ENCODE measurements around the gene LAIR2.

LAIR2 gene

GRCh38 chr19:54482889-54483288 is 19.7 kb upstream of the LAIR2 start:
- Histone ChIP-seq H3K4me3 (ENCODE audit: insufficient read depth, low read length, poor library complexity, severe bottlenecking) (no peak overlapping the region), H4K20me1 (ENCODE audit: low read depth, low read length) (no peaks in the 10 kb centered on the region), H2AFZ (ENCODE audit: low read depth, low read length, severe bottlenecking) (no peak overlapping the region), H3K79me2 (ENCODE audit: insufficient read depth, low read length) (no peaks in the 10 kb centered on the region), H3K4me2 (ENCODE audit: low read depth, low read length, poor library complexity, severe bottlenecking) (no peak overlapping the region), H3K27me3 (ENCODE audit: low read length) (no peaks in the 10 kb centered on the region), H3K9ac (ENCODE audit: low read length) (no peak overlapping the region), H3K9me3 (ENCODE audit: insufficient read depth, low read length) (no peaks in the 10 kb centered on the region), H3K36me3 (ENCODE audit: low read length) (no peaks in the 10 kb centered on the region), H3K27ac (ENCODE audit: low read depth, low read length) (no peak overlapping the region), H3K9me2 (replicated peaks; ENCODE audit: insufficient read depth, low read length) (no peaks in the 10 kb centered on the region), H3F3A (ENCODE audit: insufficient read depth) (no peaks in the 10 kb centered on the region)
- TF ChIP-seq EZH2phosphoT487 (conservative IDR thresholded peaks at IDR 0.05; ENCODE audit: low read length) (no peak), CTCF (IDR thresholded peaks at IDR 0.05; ENCODE audit: insufficient read depth, low read length, poor library complexity, severe bottlenecking) (no peak)

- Histone ChIP-seq H3K36me3 (ENCODE audit: low read length) (no peaks in the 10 kb centered on the region), H3K79me2 (ENCODE audit: insufficient read depth, low read length) (no peaks in the 10 kb centered on the region), H3K27ac (ENCODE audit: low read depth, low read length) (no peak overlapping the region), H3K9me3 (ENCODE audit: insufficient read depth, low read length) (no peaks in the 10 kb centered on the region), H3K4me3 (ENCODE audit: insufficient read depth, low read length, poor library complexity, severe bottlenecking) (no peak overlapping the region), H3K9ac (ENCODE audit: low read length) (no peak overlapping the region), H2AFZ (ENCODE audit: low read depth, low read length, severe bottlenecking) (no peak overlapping the region), H3K27me3 (ENCODE audit: low read length) (no peaks in the 10 kb centered on the region), H3K4me2 (ENCODE audit: low read depth, low read length, poor library complexity, severe bottlenecking) (no peak overlapping the region), H4K20me1 (ENCODE audit: low read depth, low read length) (no peaks in the 10 kb centered on the region), H3K9me2 (replicated peaks; ENCODE audit: insufficient read depth, low read length) (no peaks in the 10 kb centered on the region), H3F3A (ENCODE audit: insufficient read depth) (no peaks in the 10 kb centered on the region)
- TF ChIP-seq CTCF (IDR thresholded peaks at IDR 0.05; ENCODE audit: insufficient read depth, low read length, poor library complexity, severe bottlenecking) (no peak), EZH2phosphoT487 (conservative IDR thresholded peaks at IDR 0.05; ENCODE audit: low read length) (no peak)
Observed at GRCh38 chr19:54484451-54484850, 18.2 kb upstream of the LAIR2 start.

- H3K27me3 ChIP-seq (ENCODE audit: low read length): no peaks in the 10 kb centered on the region
Observed at GRCh38 chr19:54485851-54486250, 16.8 kb upstream of the LAIR2 start.

More at GRCh38 chr19:54485851-54486250, 16.8 kb upstream of the LAIR2 start:
- no peaks in the 10 kb centered on the region for H4K20me1 ChIP-seq (ENCODE audit: low read depth, low read length)
- no peak overlapping the region for H2AFZ ChIP-seq (ENCODE audit: low read depth, low read length, severe bottlenecking)
- H3K79me2 ChIP-seq (ENCODE audit: insufficient read depth, low read length): no peaks in the 10 kb centered on the region
- H3K36me3 ChIP-seq (ENCODE audit: low read length): no peaks in the 10 kb centered on the region
- no peak overlapping the region for H3K4me2 ChIP-seq (ENCODE audit: low read depth, low read length, poor library complexity, severe bottlenecking)
- H3K9me3 ChIP-seq (ENCODE audit: insufficient read depth, low read length): no peaks in the 10 kb centered on the region
- TF ChIP-seq EZH2phosphoT487 (conservative IDR thresholded peaks at IDR 0.05; ENCODE audit: low read length): no peak
- no peak for TF ChIP-seq CTCF (IDR thresholded peaks at IDR 0.05; ENCODE audit: insufficient read depth, low read length, poor library complexity, severe bottlenecking)
- H3K4me3 ChIP-seq (ENCODE audit: insufficient read depth, low read length, poor library complexity, severe bottlenecking): no peak overlapping the region
- H3K27ac ChIP-seq (ENCODE audit: low read depth, low read length): no peak overlapping the region
- H3K9me2 ChIP-seq (replicated peaks; ENCODE audit: insufficient read depth, low read length): no peaks in the 10 kb centered on the region
- H3F3A ChIP-seq (ENCODE audit: insufficient read depth): no peaks in the 10 kb centered on the region
- no peak overlapping the region for H3K9ac ChIP-seq (ENCODE audit: low read length)
